GM20431 (cell line): ENCODE measurements around the gene USP28.

Experiments used
- in situ Hi-C: fragments of 300-500 bp; cut with MseI, MboI; formaldehyde crosslinking; loops from one replicate; pipeline ENCODE4 v1.15.0; 2020; ENCODE audit warnings: low sequenced_read_pairs; ENCODE audit not compliant: unreplicated experiment

Gene USP28

GRCh38 chr11:113781682-113782081 is 93.7 kb downstream of the USP28 start:
- in situ Hi-C loops: no loop called here

DNA sequence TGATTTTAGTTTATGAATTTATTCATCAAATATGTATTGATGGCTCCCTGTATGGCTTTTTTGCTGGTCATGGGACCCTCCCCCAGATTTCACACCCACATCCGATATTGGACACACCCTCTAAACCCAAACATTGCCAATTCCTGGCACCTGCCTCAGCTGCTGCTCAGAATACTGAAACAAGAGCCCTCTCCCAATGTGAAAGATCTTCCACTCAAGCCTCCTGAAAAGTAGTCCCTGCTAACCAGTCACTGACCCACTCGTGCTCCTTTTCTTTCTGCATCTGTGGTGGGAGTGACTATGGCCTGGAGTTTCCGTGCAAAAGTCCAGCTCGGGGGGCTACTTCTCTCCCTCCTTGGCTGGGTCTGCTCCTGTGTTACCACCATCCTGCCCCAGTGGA is 95.9 kb downstream of the USP28 start, which contains the start of gene CLDN25:
CLDN25 (plus strand) TSS at position 301 of the 400 bp plus-strand sequence; CDS start at position 301, 0 bp downstream.
- in situ Hi-C loops: no loop called here

GRCh38 chr11:113778111-113778910 is 97.1 kb downstream of the USP28 start:
- in situ Hi-C loops: no loop called here

GRCh38 chr11:113774174-113774503 is 101.2 kb downstream of the USP28 start:
- in situ Hi-C loops: loop anchor here (25.0 kb wide), 1 partner anchor 462 kb away; the partner anchor contains the start of gene TTC12

DNA sequence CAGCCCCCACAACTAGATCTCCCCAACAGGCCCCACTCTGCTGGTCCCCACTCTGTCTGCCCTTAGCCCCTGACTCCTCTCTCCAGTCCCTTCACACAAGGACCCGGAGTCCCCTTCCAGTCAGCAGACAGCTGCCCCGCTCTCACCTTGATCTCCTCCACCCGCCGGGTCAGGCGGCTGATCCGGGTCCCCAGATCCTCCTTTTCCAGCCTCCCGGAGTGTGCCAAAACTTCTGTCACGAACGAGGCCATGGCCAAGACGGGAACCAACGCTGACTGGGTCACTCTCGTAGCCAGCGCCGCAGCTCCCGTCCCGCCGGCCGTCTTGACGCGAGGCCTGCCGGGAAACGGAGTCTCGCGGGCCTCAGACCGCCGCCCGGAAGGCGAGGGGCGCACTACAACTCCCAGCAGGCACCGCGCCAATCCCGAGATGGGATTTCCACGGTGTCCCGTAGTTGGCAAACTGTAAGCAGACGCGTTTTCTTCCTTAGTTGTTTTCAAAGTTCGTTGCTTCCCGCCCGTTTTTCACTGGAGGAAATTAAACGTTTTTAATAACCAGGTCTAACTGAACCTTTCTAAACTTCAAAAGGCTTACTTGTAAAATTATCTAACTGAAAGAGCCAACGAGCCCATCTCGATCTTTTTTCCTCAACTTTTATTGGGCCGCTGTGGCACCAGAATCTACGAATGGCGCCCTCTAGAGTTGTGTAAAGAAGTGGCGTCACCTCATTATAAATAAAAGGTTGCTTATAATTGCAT is 101.8 kb downstream of the USP28 start, which contains the start of gene ZW10:
ZW10 (minus strand) TSS at position 277 of the 758 bp plus-strand sequence; CDS start at position 251, 26 bp downstream.
- in situ Hi-C loops: loop anchor here (25.0 kb wide), 1 partner anchor 461 kb away; the partner anchor contains the start of gene TTC12

- in situ Hi-C loops: loop anchor here (25.0 kb wide), 1 partner anchor 461 kb away; the partner anchor contains the start of gene TTC12
Measured at GRCh38 chr11:113773092-113773415, 102.3 kb downstream of the USP28 start.

DNA sequence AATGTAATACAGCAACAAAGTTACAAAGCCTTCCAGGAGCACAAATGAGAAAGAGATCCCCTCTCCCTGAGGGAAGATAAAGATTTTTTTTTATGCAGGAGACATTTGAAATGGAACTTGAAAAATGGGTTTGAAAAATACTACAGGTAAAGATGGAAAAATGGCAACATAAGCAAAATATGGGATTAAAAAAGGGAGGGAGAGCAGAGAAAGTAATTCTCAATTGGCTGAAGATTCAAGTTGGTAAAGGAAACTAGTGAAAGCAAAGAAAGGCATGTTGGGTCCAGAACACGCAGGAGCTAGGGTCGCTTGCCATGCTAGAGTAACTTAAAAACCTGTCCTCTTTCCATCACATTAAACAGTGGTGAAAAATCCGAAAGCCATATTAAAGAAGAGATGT is 103.4 kb downstream of the USP28 start:
- in situ Hi-C loops: loop anchor here (25.0 kb wide), 1 partner anchor 460 kb away; the partner anchor contains the start of gene TTC12

DNA sequence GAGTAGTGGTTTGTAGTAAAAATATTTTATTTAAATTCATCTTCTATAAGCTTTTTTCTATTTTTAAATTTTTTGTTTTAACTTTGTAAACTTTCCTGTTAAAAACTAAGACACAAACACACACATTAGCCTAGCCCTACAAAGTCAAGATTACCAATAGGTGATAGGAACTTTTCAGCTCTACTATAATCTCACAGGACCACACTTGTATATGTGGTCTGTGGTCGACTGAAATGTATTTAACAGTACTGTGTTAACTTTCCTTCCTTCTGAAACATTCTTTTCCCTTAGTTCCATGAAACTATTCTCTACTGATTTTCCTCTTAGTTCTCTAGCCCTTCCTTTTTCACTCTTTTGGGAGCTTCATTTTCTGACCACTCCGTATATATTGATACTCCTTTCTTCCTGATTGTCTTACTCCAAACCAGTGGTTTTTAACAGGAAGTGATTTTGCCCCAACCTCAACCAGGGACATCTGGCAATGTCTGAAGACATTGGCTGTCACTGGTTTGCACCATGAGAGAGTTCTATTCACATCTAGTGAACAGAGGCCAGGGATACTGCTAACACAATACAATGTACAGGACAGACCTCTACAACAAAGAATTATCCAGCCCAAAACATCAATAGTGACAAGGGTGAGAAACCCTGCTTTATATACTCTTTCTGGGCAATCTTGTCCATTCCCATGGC is 110.7 kb downstream of the USP28 start:
- in situ Hi-C loops: loop anchor here (25.0 kb wide), 1 partner anchor 452 kb away; the partner anchor contains the start of gene TTC12

- in situ Hi-C loops: loop anchor here (25.0 kb wide), 1 partner anchor 451 kb away; the partner anchor contains the start of gene TTC12
Measured at GRCh38 chr11:113763040-113763439, 112.3 kb downstream of the USP28 start.

DNA sequence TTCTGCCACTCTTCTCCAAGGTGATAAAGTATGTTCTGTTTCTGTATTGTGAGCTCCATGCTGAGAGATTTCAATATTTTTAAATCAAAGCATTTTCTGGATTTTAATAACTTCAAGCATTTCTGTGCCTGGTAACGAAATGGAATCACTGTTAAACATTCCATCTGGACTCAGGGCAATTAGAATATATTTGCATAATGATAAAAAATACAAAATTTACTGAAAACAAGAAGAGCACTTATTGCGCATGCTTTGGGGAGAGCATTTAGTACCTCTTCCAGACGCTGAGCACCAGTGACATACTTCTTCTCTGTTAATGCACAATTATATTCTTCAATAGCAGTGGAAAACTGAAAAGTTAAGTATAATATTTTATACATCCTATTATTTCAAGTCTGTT is 115.1 kb downstream of the USP28 start:
- in situ Hi-C loops: loop anchor here (25.0 kb wide), 1 partner anchor 448 kb away; the partner anchor contains the start of gene TTC12

DNA sequence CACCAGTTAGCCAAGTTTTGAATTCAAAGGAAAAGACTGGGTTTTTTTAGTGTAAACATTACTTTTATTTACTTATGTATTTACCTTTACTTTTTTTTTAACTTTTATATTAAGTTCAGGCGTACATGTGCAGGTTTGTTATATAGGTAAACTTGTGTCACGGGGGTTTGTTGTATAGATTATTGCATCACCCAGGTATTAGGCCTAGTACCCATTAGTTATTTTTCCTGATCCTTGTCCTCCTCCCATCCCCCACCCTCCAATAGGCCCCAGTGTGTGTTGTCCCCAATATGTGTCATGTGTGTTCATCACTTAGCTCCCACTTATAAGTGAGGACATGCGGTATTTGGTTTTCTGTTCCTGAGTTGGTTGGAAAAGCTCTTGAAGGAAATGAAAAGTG is 122.4 kb downstream of the USP28 start:
- in situ Hi-C loops: loop anchor here (25.0 kb wide), 1 partner anchor 441 kb away; the partner anchor contains the start of gene TTC12
